CD14-positive monocyte (primary cell): ENCODE data around the gene PLA2G6. TPM values are rescaled to one million over a fixed set of nuclear protein-coding genes. Genes with fewer than 3 reads are reported as not detected.

Experiments
- DNase-seq, 3 donors: peaks; one replicate each; pipeline ENCODE4 v3.0.0-alpha.2; 2011 to 2022
- H2AFZ ChIP-seq: 2 replicates; pipeline ENCODE4 v1.6.0; 2012; ENCODE audit warnings: mild to moderate bottlenecking, low read depth, low read length, inconsistent platforms; ENCODE audit not compliant: insufficient read depth, poor library complexity, severe bottlenecking
- H3K27ac ChIP-seq, 2 donors: 1 replicate in 1 of 2; 2 replicates in 1 of 2; pipeline ENCODE4 v1.5.1; 2012 to 2013; ENCODE audit warnings: low read length in 2 of 2, control low read depth in 1 of 2, inconsistent platforms in 1 of 2, low read depth in 1 of 2, mild to moderate bottlenecking in 1 of 2
- H3K27me3 ChIP-seq, 2 donors: one replicate each; pipeline versions ENCODE4 v1.6.0 to v1.6.1; 2011 to 2013; ENCODE audit warnings: low read length in 2 of 2; ENCODE audit not compliant: control insufficient read depth in 2 of 2, insufficient read depth in 2 of 2
- H3K36me3 ChIP-seq, 2 donors: replicated peaks in 1 of 2; 1 replicate in 1 of 2; 2 replicates in 1 of 2; pipeline versions ENCODE4 v1.5.1 to v1.6.1; 2012 to 2013; ENCODE audit warnings: low read length in 2 of 2, control low read depth in 1 of 2, inconsistent platforms in 1 of 2, mild to moderate bottlenecking in 1 of 2; ENCODE audit not compliant: insufficient read depth in 2 of 2, control insufficient read depth in 1 of 2
- H3K4me1 ChIP-seq, 2 donors: 1 replicate in 1 of 2; 2 replicates in 1 of 2; pipeline versions ENCODE4 v1.5.1 to v1.6.1; 2012 to 2013; ENCODE audit warnings: low read length in 2 of 2, control low read depth in 1 of 2, inconsistent platforms in 1 of 2, mild to moderate bottlenecking in 1 of 2, moderate library complexity in 1 of 2; ENCODE audit not compliant: insufficient read depth in 2 of 2, control insufficient read depth in 1 of 2
- H3K4me2 ChIP-seq: replicated peaks from 2 replicates; pipeline ENCODE3; 2012; ENCODE audit warnings: low read length, moderate library complexity, mild to moderate bottlenecking; ENCODE audit not compliant: poor library complexity, severe bottlenecking; ENCODE audit errors: extremely low read depth
- H3K4me3 ChIP-seq, 3 experiments: fragments of 200-600 bp in 1 of 3; sonication (generic) in 1 of 3; replicated peaks in 1 of 3; 1 replicate in 2 of 3; 2 replicates in 1 of 3; pipeline ENCODE4 v1.5.1; 2011 to 2013; ENCODE audit warnings: low read length in 3 of 3, mild to moderate bottlenecking in 3 of 3, control low read depth in 2 of 3, low read depth in 2 of 3, inconsistent platforms in 1 of 3, moderate library complexity in 1 of 3
- H3K79me2 ChIP-seq: 2 replicates; pipeline ENCODE4 v1.6.0; 2012; ENCODE audit warnings: mild to moderate bottlenecking, control low read depth, inconsistent platforms, low read length, moderate library complexity; ENCODE audit not compliant: insufficient read depth
- H3K9ac ChIP-seq: 2 replicates; pipeline ENCODE4 v1.6.0; 2017; ENCODE audit warnings: low read length, mild to moderate bottlenecking; ENCODE audit not compliant: insufficient read depth, poor library complexity, severe bottlenecking
- H3K9me3 ChIP-seq, 2 donors: replicated peaks in 1 of 2; 1 replicate in 1 of 2; 2 replicates in 1 of 2; pipeline versions ENCODE4 v1.5.1 to v1.6.1; 2012 to 2013; ENCODE audit warnings: low read length in 2 of 2, control low read depth in 1 of 2; ENCODE audit not compliant: control insufficient read depth in 1 of 2, insufficient read depth in 1 of 2
- H4K20me1 ChIP-seq: 2 replicates; pipeline ENCODE4 v1.6.0; 2012; ENCODE audit warnings: mild to moderate bottlenecking, low read length, control low read depth, moderate library complexity; ENCODE audit not compliant: insufficient read depth
- H3K27ac Mint-ChIP-seq, 7 donors: one replicate each; pipeline ENCODE4 v1.8.0; 2020; ENCODE audit warnings: mild to moderate bottlenecking in 7 of 7, mixed read lengths in 7 of 7, moderate library complexity in 6 of 7, inconsistent platforms in 2 of 7
- H3K27me3 Mint-ChIP-seq, 3 donors: one replicate each; pipeline ENCODE4 v1.8.0; 2021 to 2022; ENCODE audit warnings: low read depth in 3 of 3, mild to moderate bottlenecking in 3 of 3, mixed read lengths in 3 of 3, moderate library complexity in 3 of 3, inconsistent platforms in 1 of 3
- H3K36me3 Mint-ChIP-seq, 2 donors: one replicate each; pipeline ENCODE4 v1.8.0; 2020; ENCODE audit warnings: mixed read lengths in 2 of 2, inconsistent platforms in 1 of 2, mild to moderate bottlenecking in 1 of 2
- H3K4me1 Mint-ChIP-seq: one replicate; pipeline ENCODE4 v1.8.0; 2020; ENCODE audit warnings: mild to moderate bottlenecking, mixed read lengths
- H3K4me3 Mint-ChIP-seq, 2 donors: one replicate each; pipeline ENCODE4 v1.8.0; 2020; ENCODE audit warnings: mild to moderate bottlenecking in 2 of 2, mixed read lengths in 2 of 2, moderate library complexity in 1 of 2
- H3K9me3 Mint-ChIP-seq, 7 donors: one replicate each; pipeline ENCODE4 v1.8.0; 2020 to 2022; ENCODE audit warnings: mixed read lengths in 7 of 7, mild to moderate bottlenecking in 6 of 7, moderate library complexity in 6 of 7, inconsistent platforms in 2 of 7
- WGBS: methylation state at CpG from one replicate; pipeline ENCODE4 v1.1.5; 2013; ENCODE audit warnings: missing lambda C conversion rate; ENCODE audit not compliant: insufficient coverage; 5-methylcytosine and 5-hydroxymethylcytosine counted together
- intact Hi-C, 2 donors: fragments of 100-400 bp; cut with micrococcal nuclease; formaldehyde crosslinking; loops; one replicate each; pipeline versions ENCODE4 v1.15.0 to v1.15.1; 2023
- polyA plus RNA-seq, 3 donors: library from polyadenylated mRNA; depleted of rRNA in 1 of 3; unstranded in 2 of 3; stranded (reverse) in 1 of 3; fragments of 300-500 nt in 2 of 3; fragments of >200 nt in 1 of 3; fragmentation: Illumina TruSeq in 2 of 3; gene quantifications; 1 replicate in 2 of 3; 2 replicates in 1 of 3; pipeline ENCODE4 v1.2.3, GENCODE V29; 2012 to 2021
- TF ChIP-seq, protein P1 (sequence below): fragments of 200-600 bp; IDR thresholded peaks from one replicate; pipeline ENCODE4 v1.8.0; 2022; ENCODE audit warnings: antibody characterized with exemption, mild to moderate bottlenecking

PLA2G6 gene
- polyA plus RNA-seq, 3 donors: 0.43 to 8.3 (median 0.62) TPM

- Mint-ChIP-seq H3K4me3 (no peak overlapping the region), H3K4me1 (peaks cover 25% of the 10 kb centered on the region), H3K9me3 (no peaks in the 10 kb centered on the region), H3K27ac (no peak overlapping the region), H3K27me3 (peaks cover 1 to 6% (median 3%) of the 10 kb centered on the region in 3 donors), H3K36me3 (peaks cover 11% of the 10 kb centered on the region in 2 donors)
- Histone ChIP-seq H2AFZ (no peak overlapping the region), H3K27ac (no peak overlapping the region), H3K36me3 (no peaks in the 10 kb centered on the region), H3K27me3 (no peaks in the 10 kb centered on the region), H3K9ac (no peak overlapping the region), H3K4me3 (no peak overlapping the region), H3K4me1 (peaks cover 22 to 26% of the 10 kb centered on the region in 2 donors), H3K9me3 (no peaks in the 10 kb centered on the region), H4K20me1 (no peaks in the 10 kb centered on the region), H3K79me2 (no peaks in the 10 kb centered on the region), H3K4me2 (no peak overlapping the region)
- intact Hi-C loops: no loop called here
- TF ChIP-seq, protein P1, sequence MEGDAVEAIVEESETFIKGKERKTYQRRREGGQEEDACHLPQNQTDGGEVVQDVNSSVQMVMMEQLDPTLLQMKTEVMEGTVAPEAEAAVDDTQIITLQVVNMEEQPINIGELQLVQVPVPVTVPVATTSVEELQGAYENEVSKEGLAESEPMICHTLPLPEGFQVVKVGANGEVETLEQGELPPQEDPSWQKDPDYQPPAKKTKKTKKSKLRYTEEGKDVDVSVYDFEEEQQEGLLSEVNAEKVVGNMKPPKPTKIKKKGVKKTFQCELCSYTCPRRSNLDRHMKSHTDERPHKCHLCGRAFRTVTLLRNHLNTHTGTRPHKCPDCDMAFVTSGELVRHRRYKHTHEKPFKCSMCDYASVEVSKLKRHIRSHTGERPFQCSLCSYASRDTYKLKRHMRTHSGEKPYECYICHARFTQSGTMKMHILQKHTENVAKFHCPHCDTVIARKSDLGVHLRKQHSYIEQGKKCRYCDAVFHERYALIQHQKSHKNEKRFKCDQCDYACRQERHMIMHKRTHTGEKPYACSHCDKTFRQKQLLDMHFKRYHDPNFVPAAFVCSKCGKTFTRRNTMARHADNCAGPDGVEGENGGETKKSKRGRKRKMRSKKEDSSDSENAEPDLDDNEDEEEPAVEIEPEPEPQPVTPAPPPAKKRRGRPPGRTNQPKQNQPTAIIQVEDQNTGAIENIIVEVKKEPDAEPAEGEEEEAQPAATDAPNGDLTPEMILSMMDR: no peak
- no peak for DNase-seq
- WGBS: 82% methylated on average over 11 of the region's 16 CpGs
Measured at GRCh38 chr22:38171927-38172831, 9.5 kb downstream of the PLA2G6 start.

DNA sequence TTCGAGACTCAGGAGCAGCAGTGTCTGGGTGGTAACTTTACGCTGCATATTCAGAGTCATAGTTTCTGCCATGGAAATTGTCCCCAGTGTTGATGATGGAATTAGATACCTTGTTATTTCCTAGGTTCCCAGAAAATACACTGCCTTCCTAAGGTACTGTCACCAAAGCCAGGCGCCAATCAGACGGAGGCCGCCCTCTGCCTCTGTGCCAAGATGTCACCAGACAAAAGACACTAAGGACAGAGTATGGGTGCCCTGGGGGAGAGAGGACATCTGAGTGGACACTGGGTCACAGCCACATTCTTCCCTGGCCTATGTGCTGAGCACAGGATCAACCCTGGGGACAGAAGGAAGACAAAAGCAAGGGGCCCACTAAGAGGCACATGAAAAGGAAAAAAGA lies 11.2 kb downstream of the PLA2G6 start:
- no peak overlapping the region for H3K4me3 Mint-ChIP-seq
- no peak overlapping the region for H3K4me2 ChIP-seq

More for the DNA sequence above, 11.2 kb downstream of the PLA2G6 start:
- H3K4me1 ChIP-seq: peaks cover 5 to 9% of the 10 kb centered on the region in 2 donors
- no peak overlapping the region for H3K27ac ChIP-seq
- Mint-ChIP-seq H3K27me3 (peaks cover 1 to 4% (median 3%) of the 10 kb centered on the region in 3 donors), H3K36me3 (peaks cover 14 to 15% of the 10 kb centered on the region in 2 donors), H3K9me3 (peaks cover 0 to 2% (median 0%) of the 10 kb centered on the region in 7 donors), H3K4me1 (peaks cover 8% of the 10 kb centered on the region), H3K27ac (no peak overlapping the region)
- no peak overlapping the region for H2AFZ ChIP-seq
- no peaks in the 10 kb centered on the region for H3K36me3 ChIP-seq
- DNase-seq: no peak
- intact Hi-C loops: no loop called here
- H4K20me1 ChIP-seq: no peaks in the 10 kb centered on the region
- no peak overlapping the region for H3K9ac ChIP-seq
- H3K27me3 ChIP-seq: no peaks in the 10 kb centered on the region
- WGBS: 100% methylated on average over 5 of the region's 5 CpGs
- TF ChIP-seq, protein P1: no peak
- H3K4me3 ChIP-seq: no peak overlapping the region
- H3K79me2 ChIP-seq: no peaks in the 10 kb centered on the region
- H3K9me3 ChIP-seq: no peaks in the 10 kb centered on the region
